ENCODE measurements around the gene HBP1.
"Not testable (repeated sequence)": the region's sequence is repeated elsewhere in the genome, so short reads cannot be mapped to it uniquely, and the experiment has no call there.

HBP1 gene

GRCh38 chr7:107213193-107213788, 44.5 kb downstream of the HBP1 start:
- in situ Hi-C loops (cut with HindIII; ENCODE audit: low sequenced_read_pairs), result no loop called here

GRCh38 chr7:107213945-107214344, 45.1 kb downstream of the HBP1 start:
- in situ Hi-C loops (cut with HindIII; ENCODE audit: low sequenced_read_pairs), result no loop called here
- H3K4me3 ChIP-seq (ENCODE audit: low read depth, low read length), result no peak overlapping the region
- TF ChIP-seq CTCF (IDR thresholded peaks at IDR 0.05; ENCODE audit: low read depth, low read length), result no peak
- no peak for DNase-seq (ENCODE audit: low read depth, low spot score)

More at GRCh38 chr7:107213193-107213788, 44.5 kb downstream of the HBP1 start:
- no peak for DNase-seq (ENCODE audit: low read depth, low spot score)
- no peak for TF ChIP-seq CTCF (IDR thresholded peaks at IDR 0.05; ENCODE audit: low read depth, low read length)
- H3K4me3 ChIP-seq (ENCODE audit: low read depth, low read length), result no peak overlapping the region

- H3K4me3 ChIP-seq (ENCODE audit: low read depth, low read length), result no peak overlapping the region
- no peak for TF ChIP-seq CTCF (IDR thresholded peaks at IDR 0.05; ENCODE audit: low read depth, low read length)
- no peak for DNase-seq (ENCODE audit: low read depth, low spot score)
- in situ Hi-C loops (cut with HindIII; ENCODE audit: low sequenced_read_pairs), result no loop called here
Observed at GRCh38 chr7:107219563-107220244, 50.9 kb downstream of the HBP1 start.

GRCh38 chr7:107220356-107220755, 51.6 kb downstream of the HBP1 start:
- no peak for DNase-seq (ENCODE audit: low read depth, low spot score)
- H3K4me3 ChIP-seq (ENCODE audit: low read depth, low read length), result no peak overlapping the region
- no peak for TF ChIP-seq CTCF (IDR thresholded peaks at IDR 0.05; ENCODE audit: low read depth, low read length)
- in situ Hi-C loops (cut with HindIII; ENCODE audit: low sequenced_read_pairs), result no loop called here

- in situ Hi-C loops (cut with HindIII; ENCODE audit: low sequenced_read_pairs); DNase-seq (ENCODE audit: low read depth, low spot score): not testable (repeated sequence)
Observed at GRCh38 chr7:107220806-107221205, 52.0 kb downstream of the HBP1 start.

GRCh38 chr7:107224374-107225223, 55.8 kb downstream of the HBP1 start:
- no peak for TF ChIP-seq CTCF (IDR thresholded peaks at IDR 0.05; ENCODE audit: low read depth, low read length)
- in situ Hi-C loops (cut with HindIII; ENCODE audit: low sequenced_read_pairs), result no loop called here
- H3K4me3 ChIP-seq (ENCODE audit: low read depth, low read length), result no peak overlapping the region
- DNase-seq (ENCODE audit: low read depth, low spot score), result no peak

More at GRCh38 chr7:107220806-107221205, 52.0 kb downstream of the HBP1 start:
- H3K4me3 ChIP-seq (ENCODE audit: low read depth, low read length), result not testable (repeated sequence)
